HAP-1 (cell line): ENCODE measurements around the gene SCNN1B.

Experiments
- DNase-seq, 2 experiments: peaks; one replicate each; pipeline ENCODE4 v3.0.0-alpha.2; 2016 to 2020; ENCODE audit warnings: low spot score in 2 of 2
- H3K27me3 ChIP-seq: fragments of 250-450 bp; sonication (Bioruptor Pico); 2 replicates; pipeline ENCODE4 v1.5.1; 2020; ENCODE audit warnings: low read depth, mild to moderate bottlenecking, moderate library complexity
- H3K36me3 ChIP-seq: fragments of 250-450 bp; sonication (Bioruptor Pico); replicated peaks from 2 replicates; pipeline ENCODE4 v1.5.1; 2020; ENCODE audit warnings: mild to moderate bottlenecking
- H3K4me1 ChIP-seq: fragments of 250-450 bp; sonication (Bioruptor Pico); 2 replicates; pipeline ENCODE4 v1.5.1; 2020; ENCODE audit warnings: mild to moderate bottlenecking
- H3K4me3 ChIP-seq: fragments of 250-450 bp; sonication (Bioruptor Pico); 2 replicates; pipeline ENCODE4 v1.5.1; 2020; ENCODE audit warnings: mild to moderate bottlenecking, moderate library complexity
- H3K9me3 ChIP-seq: fragments of 250-450 bp; sonication (Bioruptor Pico); 2 replicates; pipeline ENCODE4 v1.5.1; 2020; ENCODE audit warnings: mild to moderate bottlenecking, moderate library complexity
- in situ Hi-C: fragments of 300-500 bp; cut with MboI; formaldehyde crosslinking; loops from 3 replicates; pipeline ENCODE4 v1.14.3; 2020; ENCODE audit warnings: low sequenced_read_pairs, inconsistent platforms, mixed read lengths

The SCNN1B gene

GRCh38 chr16:23339787-23340186 is 37.7 kb downstream of the SCNN1B start:
- Histone ChIP-seq H3K9me3 (no peaks in the 10 kb centered on the region), H3K27me3 (no peaks in the 10 kb centered on the region), H3K36me3 (no peaks in the 10 kb centered on the region), H3K4me1 (no peaks in the 10 kb centered on the region), H3K4me3 (no peak overlapping the region)
- no peak for DNase-seq
- in situ Hi-C loops: no loop called here

DNA sequence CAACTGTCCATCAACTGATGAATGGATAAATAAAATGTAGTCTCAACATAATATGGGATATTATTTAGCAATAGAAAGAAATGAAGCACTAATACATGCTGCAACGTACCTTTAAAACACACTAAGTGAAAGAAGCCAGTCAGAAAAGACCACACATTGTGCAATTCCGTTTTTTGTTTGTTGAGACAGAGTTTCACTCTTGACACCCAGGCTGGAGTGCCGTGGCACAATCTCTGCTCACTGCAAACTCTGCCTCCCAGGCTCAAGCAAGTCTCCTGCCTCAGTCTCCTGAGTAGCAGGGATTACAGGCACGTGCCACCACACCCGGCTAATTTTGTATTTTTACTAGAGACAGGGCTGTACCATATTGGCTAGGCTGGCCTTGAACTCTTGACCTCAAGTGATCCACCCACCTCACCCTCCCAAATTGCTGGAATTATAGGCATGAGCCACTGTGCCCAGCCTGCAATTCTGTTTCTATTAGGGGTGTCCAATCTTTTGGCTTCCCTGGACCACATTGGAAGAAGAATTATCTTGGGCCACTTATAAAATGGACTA is 40.1 kb downstream of the SCNN1B start:
- DNase-seq: no peak
- no peak overlapping the region for H3K4me3 ChIP-seq
- H3K4me1 ChIP-seq: no peaks in the 10 kb centered on the region
- no peaks in the 10 kb centered on the region for H3K9me3 ChIP-seq
- no peaks in the 10 kb centered on the region for H3K36me3 ChIP-seq
- in situ Hi-C loops: no loop called here
- H3K27me3 ChIP-seq: no peaks in the 10 kb centered on the region

DNA sequence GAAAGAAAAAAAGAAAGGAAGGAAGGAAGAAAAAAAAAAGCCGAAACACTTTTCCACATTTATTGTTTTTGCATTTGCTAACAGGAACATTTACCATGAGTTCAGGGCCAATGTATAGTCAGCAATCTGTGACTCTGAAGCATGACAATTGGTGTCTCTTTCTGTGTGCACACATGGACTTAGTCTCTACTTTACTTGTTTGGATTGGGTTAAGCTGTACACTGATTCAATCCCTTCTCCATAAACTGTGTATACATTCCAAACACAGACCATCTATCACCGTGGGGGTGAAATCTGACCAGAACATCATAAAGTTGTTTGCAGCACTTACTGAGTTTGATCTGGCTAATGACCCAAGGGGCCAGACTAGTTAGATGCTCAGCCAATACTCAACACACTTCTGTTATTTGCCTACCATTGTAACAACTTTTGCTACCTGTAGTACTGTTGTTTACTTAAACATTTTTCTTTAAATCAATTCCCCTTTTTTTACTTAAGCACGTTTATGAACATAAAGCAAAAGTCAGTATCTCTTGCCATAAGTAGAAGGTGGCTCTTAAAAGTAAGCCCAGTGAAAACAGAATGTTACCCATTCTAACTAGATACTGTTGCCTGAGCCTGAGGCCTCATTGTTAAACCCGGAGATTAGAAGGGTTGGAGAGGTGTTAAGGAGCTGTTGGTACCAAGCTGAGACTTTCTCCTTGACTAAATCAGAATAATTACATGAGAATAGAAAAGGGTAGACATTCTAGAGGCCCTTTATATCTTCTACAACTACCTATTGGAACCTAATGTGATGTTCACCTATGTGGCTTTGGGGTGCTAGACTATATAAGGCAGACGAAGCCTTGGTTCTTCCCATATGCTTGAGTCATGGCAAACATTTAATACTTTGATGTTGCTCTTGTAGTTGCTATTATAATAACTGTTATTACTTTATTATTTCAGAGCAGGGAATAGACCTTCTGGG is 41.8 kb downstream of the SCNN1B start:
- Histone ChIP-seq H3K4me3 (no peak overlapping the region), H3K36me3 (no peaks in the 10 kb centered on the region), H3K27me3 (no peaks in the 10 kb centered on the region), H3K9me3 (no peaks in the 10 kb centered on the region), H3K4me1 (no peaks in the 10 kb centered on the region)
- in situ Hi-C loops: no loop called here
- no peak for DNase-seq

DNA sequence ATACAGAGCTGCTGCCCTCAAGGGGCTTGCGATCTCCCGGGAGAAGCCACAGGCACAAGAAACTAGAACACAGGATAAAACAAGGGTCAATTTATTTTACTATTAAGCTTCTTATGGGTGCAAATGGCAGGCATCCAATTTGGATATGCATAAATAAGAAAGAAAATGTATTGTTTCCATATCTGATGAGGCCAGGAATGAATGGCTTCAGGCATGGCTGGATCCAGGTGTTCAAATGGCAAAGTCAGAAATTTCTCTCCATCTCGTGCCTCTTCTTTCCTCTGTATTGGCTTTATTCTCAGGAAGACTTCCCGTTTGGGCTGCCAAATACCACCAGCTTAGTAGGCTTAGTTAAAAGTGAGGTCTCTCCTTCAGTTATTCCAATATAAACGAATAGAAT is 43.1 kb downstream of the SCNN1B start:
- H3K4me3 ChIP-seq: no peak overlapping the region
- no peaks in the 10 kb centered on the region for H3K4me1 ChIP-seq
- in situ Hi-C loops: no loop called here
- DNase-seq: no peak
- no peaks in the 10 kb centered on the region for H3K36me3 ChIP-seq
- no peaks in the 10 kb centered on the region for H3K27me3 ChIP-seq
- H3K9me3 ChIP-seq: no peaks in the 10 kb centered on the region

DNA sequence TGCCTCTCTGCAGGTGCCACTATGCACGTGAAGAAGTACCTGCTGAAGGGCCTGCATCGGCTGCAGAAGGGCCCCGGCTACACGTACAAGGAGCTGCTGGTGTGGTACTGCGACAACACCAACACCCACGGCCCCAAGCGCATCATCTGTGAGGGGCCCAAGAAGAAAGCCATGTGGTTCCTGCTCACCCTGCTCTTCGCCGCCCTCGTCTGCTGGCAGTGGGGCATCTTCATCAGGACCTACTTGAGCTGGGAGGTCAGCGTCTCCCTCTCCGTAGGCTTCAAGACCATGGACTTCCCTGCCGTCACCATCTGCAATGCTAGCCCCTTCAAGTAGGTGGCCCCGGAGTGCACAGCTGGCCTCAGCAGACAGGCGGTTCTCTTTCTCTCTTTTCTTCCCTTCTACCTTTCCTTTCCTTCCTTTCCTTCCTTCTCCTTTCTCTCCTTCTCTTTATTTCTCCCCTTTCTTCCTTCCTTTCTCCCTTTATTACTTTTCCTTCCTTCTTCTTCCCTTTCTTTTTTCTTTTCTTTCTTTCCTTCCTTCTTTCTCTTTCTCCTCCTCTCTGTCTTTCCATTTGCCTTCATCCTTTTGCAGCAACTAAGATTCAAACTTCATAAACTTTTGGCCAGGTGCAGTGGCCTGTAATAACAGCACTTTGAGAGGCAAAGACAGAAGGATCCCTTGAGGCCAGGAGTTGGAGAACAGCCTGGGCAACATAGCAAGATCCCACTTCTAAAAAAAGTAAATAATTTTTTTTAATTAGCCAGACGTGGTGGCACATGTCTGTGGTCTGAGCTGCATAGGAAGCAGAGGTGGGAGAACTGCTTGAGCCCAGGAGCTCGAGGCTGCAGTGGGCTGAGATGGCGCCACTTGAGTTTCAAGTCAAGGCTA is 46.7 kb downstream of the SCNN1B start:
- Histone ChIP-seq H3K9me3 (no peaks in the 10 kb centered on the region), H3K4me1 (no peaks in the 10 kb centered on the region), H3K27me3 (no peaks in the 10 kb centered on the region), H3K36me3 (no peaks in the 10 kb centered on the region), H3K4me3 (no peak overlapping the region)
- peak in 1 of 2 experiments; percentile 20 for DNase-seq
- in situ Hi-C loops: no loop called here

- no peak overlapping the region for H3K4me3 ChIP-seq
- H3K27me3 ChIP-seq: no peaks in the 10 kb centered on the region
- no peaks in the 10 kb centered on the region for H3K4me1 ChIP-seq
- H3K9me3 ChIP-seq: no peaks in the 10 kb centered on the region
- in situ Hi-C loops: no loop called here
- no peak for DNase-seq
- H3K36me3 ChIP-seq: no peaks in the 10 kb centered on the region
Observed at GRCh38 chr16:23351360-23351759, 49.3 kb downstream of the SCNN1B start.

DNA sequence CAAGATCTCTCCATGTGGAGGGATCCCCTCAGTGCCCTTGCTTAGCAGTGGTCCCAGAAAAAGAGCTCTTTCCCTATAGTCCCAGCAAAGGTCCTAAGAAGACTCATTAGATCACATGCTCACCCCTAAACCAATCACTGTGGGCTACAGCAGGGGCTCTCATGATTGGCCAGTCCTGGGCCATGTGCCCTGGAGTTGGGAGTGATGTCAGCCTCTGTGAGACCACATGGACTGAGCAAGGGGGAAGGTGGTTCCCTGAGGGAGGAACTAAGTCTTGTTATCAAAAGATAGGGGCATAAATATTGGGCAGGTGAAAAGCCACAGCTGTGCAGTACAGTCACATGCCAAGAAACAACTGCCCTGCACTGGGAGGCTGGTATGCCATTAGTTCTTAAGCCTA is 51.3 kb downstream of the SCNN1B start:
- Histone ChIP-seq H3K4me1 (no peaks in the 10 kb centered on the region), H3K27me3 (no peaks in the 10 kb centered on the region), H3K36me3 (no peaks in the 10 kb centered on the region), H3K4me3 (no peak overlapping the region), H3K9me3 (no peaks in the 10 kb centered on the region)
- DNase-seq: no peak
- in situ Hi-C loops: no loop called here

DNA sequence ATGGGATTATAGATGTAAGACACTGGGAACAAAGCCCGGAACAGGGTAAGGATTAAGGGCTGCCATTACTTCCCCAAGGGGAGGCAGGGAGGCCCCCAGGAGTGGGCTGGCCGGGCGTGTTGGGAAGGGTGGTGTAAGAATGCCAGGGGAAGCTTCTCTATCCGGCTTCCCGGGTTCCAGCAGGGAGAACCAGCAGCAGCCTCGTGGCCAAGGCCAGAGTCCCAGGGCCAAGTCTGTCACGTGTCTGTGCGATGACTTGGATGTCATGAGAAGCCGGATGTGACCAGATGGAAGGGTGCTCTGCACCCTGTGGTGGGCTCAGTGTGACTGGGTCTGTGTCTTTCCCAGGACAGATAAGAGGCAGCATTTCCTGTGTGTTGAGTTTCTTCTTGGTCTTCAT is 52.1 kb downstream of the SCNN1B start:
- Histone ChIP-seq H3K27me3 (no peaks in the 10 kb centered on the region), H3K4me1 (no peaks in the 10 kb centered on the region), H3K36me3 (no peaks in the 10 kb centered on the region), H3K9me3 (no peaks in the 10 kb centered on the region), H3K4me3 (no peak overlapping the region)
- in situ Hi-C loops: no loop called here
- no peak for DNase-seq

DNA sequence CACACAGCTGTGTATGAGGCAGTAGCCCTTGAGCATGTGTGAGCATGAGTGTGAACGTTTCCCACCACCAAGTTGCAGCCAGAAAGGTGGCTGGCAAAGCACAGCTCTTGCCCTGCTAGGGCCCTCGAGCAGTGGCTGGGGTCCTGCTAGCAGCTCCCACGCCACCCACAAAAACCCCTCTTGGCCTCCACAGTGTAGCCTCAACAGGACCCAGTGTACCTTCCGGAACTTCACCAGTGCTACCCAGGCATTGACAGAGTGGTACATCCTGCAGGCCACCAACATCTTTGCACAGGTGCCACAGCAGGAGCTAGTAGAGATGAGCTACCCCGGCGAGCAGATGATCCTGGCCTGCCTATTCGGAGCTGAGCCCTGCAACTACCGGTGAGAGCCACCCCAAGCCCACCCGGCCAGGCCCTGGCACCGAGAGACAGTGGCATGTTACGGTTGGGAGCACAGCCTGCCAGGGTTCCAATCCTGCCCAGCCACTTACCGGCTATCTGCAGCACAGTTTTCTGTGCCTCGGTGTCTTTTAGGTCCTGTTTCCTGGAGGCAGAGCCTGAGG is 53.1 kb downstream of the SCNN1B start:
- no peak overlapping the region for H3K4me3 ChIP-seq
- in situ Hi-C loops: no loop called here

DNA sequence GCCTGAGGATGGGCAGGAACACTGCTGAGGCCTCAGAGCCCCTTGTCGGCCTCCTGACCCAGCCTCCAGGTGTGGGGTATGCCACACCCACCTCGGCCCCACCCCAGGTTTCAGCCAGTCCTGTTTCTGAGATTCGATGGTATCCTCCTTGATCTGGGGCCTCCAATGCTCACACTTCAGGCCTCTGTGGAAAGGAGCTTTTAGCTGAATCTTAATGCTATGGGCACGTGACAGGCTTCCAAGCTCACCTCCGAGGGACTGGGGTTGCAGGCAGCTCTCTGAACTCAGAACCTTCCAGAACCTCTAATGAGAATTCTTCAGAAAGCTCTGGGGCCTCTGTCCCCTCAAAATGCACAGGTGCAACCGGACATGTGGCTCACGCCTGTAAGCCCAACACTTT is 54.8 kb downstream of the SCNN1B start:
- Histone ChIP-seq H3K4me3 (no peak overlapping the region), H3K27me3 (no peaks in the 10 kb centered on the region), H3K9me3 (no peaks in the 10 kb centered on the region), H3K4me1 (no peaks in the 10 kb centered on the region), H3K36me3 (no peaks in the 10 kb centered on the region)
- in situ Hi-C loops: no loop called here
- no peak for DNase-seq

More for the DNA sequence above, 53.1 kb downstream of the SCNN1B start:
- Histone ChIP-seq H3K27me3 (no peaks in the 10 kb centered on the region), H3K4me1 (no peaks in the 10 kb centered on the region), H3K9me3 (no peaks in the 10 kb centered on the region), H3K36me3 (no peaks in the 10 kb centered on the region)
- no peak for DNase-seq

- Histone ChIP-seq H3K36me3 (no peaks in the 10 kb centered on the region), H3K4me3 (no peak overlapping the region), H3K4me1 (no peaks in the 10 kb centered on the region), H3K27me3 (no peaks in the 10 kb centered on the region), H3K9me3 (no peaks in the 10 kb centered on the region)
- in situ Hi-C loops: no loop called here
- DNase-seq: no peak
Observed at GRCh38 chr16:23357761-23358290, 55.7 kb downstream of the SCNN1B start.

- in situ Hi-C loops: no loop called here
- H3K27me3 ChIP-seq: no peaks in the 10 kb centered on the region
- DNase-seq: no peak
- H3K9me3 ChIP-seq: no peaks in the 10 kb centered on the region
- H3K4me1 ChIP-seq: no peaks in the 10 kb centered on the region
- H3K36me3 ChIP-seq: no peaks in the 10 kb centered on the region
- H3K4me3 ChIP-seq: no peak overlapping the region
Observed at GRCh38 chr16:23359092-23359760, 57.1 kb downstream of the SCNN1B start.
